HepG2 (cell line): ENCODE measurements around the gene CEP250. TPM values are rescaled to one million over a fixed set of nuclear protein-coding genes. Genes with fewer than 3 reads are reported as not detected.

Source experiments
- AHDC1 ChIP-seq: sonication (generic); formaldehyde crosslinking; IDR thresholded peaks from 2 replicates; pipeline ENCODE4 v1.5.1; 2020; ENCODE audit warnings: mild to moderate bottlenecking, missing genetic modification reagents, borderline replicate concordance
- CBFB ChIP-seq: sonication (generic); formaldehyde crosslinking; IDR thresholded peaks from 2 replicates; pipeline ENCODE4 v1.4.0; 2020; ENCODE audit warnings: missing genetic modification reagents
- MIER3 ChIP-seq: IDR thresholded peaks from 2 replicates; pipeline ENCODE4 v1.6.1; 2016; ENCODE audit warnings: missing compliant biosample characterization, borderline replicate concordance
- PTBP1 ChIP-seq: fragments of 200-400 bp; formaldehyde crosslinking; IDR thresholded peaks from 2 replicates; pipeline ENCODE4 v1.6.1; 2018; ENCODE audit warnings: low read length, low read depth; ENCODE audit not compliant: poor library complexity, severe bottlenecking
- SP4 ChIP-seq: sonication (generic); formaldehyde crosslinking; IDR thresholded peaks from 2 replicates; pipeline ENCODE4 v1.8.1; 2023; ENCODE audit warnings: mild to moderate bottlenecking, missing genetic modification reagents
- TFDP2 ChIP-seq: sonication (generic); formaldehyde crosslinking; IDR thresholded peaks from 2 replicates; pipeline ENCODE4 v1.4.0; 2020; ENCODE audit warnings: missing genetic modification reagents
- TRIM24 ChIP-seq: sonication (generic); formaldehyde crosslinking; IDR thresholded peaks from 2 replicates; pipeline ENCODE4 v1.8.0; 2022; ENCODE audit warnings: mild to moderate bottlenecking, missing genetic modification reagents
- ZFP82 ChIP-seq: sonication (generic); formaldehyde crosslinking; IDR thresholded peaks from 2 replicates; pipeline ENCODE4 v1.5.1; 2020; ENCODE audit warnings: mild to moderate bottlenecking, missing genetic modification reagents, borderline replicate concordance
- ZFY ChIP-seq: sonication (generic); formaldehyde crosslinking; IDR thresholded peaks from 2 replicates; pipeline ENCODE4 v1.4.0; 2020; ENCODE audit warnings: missing genetic modification reagents
- ZNF614 ChIP-seq: IDR thresholded peaks from 2 replicates; pipeline ENCODE4 v1.6.1; 2018; ENCODE audit warnings: missing biosample characterization, missing genetic modification reagents, inconsistent platforms, borderline replicate concordance
- polyA plus RNA-seq, 8 experiments: library from polyadenylated mRNA; depleted of rRNA in 3 of 8; stranded (reverse) in 7 of 8; unstranded in 1 of 8; fragments of >200 nt; fragmentation: Illumina TruSeq in 4 of 8; extraction: Trizol in 4 of 8; gene quantifications; 2 replicates each; pipeline versions ENCODE4 v1.2.1 to v1.2.3, GENCODE V29; 2011 to 2016; ENCODE audit warnings: low read depth in 4 of 8, missing spikeins in 1 of 8, mixed read lengths in 1 of 8; ENCODE audit not compliant: insufficient read depth in 1 of 8
- total RNA-seq, 5 experiments: library from RNA; depleted of rRNA; stranded (reverse); fragments of >200 nt; fragmentation: Illumina TruSeq; extraction: Trizol; gene quantifications; 2 replicates each; pipeline ENCODE4 v1.2.3, GENCODE V29; 2016; ENCODE audit warnings: low read depth in 1 of 5
- TF ChIP-seq, protein P1 (sequence below): sonication (generic); formaldehyde crosslinking; IDR thresholded peaks from 2 replicates; pipeline ENCODE4 v1.5.0; 2020; ENCODE audit warnings: mild to moderate bottlenecking, missing genetic modification reagents, borderline replicate concordance
- TF ChIP-seq, protein P2 (sequence below): sonication (generic); IDR thresholded peaks from 2 replicates; pipeline ENCODE4 v1.6.1; 2016; ENCODE audit warnings: low read depth, borderline replicate concordance

Gene CEP250
- total and polyA plus RNA-seq, 2 of the 13 experiments (the other 11 are each of a cell fraction or from before 2014, with no cell fraction given): 28.8 to 55.3 TPM

GRCh38 chr20:35454881-35455609 lies at the start of gene CEP250 (continued):
- TF ChIP-seq, protein P1, sequence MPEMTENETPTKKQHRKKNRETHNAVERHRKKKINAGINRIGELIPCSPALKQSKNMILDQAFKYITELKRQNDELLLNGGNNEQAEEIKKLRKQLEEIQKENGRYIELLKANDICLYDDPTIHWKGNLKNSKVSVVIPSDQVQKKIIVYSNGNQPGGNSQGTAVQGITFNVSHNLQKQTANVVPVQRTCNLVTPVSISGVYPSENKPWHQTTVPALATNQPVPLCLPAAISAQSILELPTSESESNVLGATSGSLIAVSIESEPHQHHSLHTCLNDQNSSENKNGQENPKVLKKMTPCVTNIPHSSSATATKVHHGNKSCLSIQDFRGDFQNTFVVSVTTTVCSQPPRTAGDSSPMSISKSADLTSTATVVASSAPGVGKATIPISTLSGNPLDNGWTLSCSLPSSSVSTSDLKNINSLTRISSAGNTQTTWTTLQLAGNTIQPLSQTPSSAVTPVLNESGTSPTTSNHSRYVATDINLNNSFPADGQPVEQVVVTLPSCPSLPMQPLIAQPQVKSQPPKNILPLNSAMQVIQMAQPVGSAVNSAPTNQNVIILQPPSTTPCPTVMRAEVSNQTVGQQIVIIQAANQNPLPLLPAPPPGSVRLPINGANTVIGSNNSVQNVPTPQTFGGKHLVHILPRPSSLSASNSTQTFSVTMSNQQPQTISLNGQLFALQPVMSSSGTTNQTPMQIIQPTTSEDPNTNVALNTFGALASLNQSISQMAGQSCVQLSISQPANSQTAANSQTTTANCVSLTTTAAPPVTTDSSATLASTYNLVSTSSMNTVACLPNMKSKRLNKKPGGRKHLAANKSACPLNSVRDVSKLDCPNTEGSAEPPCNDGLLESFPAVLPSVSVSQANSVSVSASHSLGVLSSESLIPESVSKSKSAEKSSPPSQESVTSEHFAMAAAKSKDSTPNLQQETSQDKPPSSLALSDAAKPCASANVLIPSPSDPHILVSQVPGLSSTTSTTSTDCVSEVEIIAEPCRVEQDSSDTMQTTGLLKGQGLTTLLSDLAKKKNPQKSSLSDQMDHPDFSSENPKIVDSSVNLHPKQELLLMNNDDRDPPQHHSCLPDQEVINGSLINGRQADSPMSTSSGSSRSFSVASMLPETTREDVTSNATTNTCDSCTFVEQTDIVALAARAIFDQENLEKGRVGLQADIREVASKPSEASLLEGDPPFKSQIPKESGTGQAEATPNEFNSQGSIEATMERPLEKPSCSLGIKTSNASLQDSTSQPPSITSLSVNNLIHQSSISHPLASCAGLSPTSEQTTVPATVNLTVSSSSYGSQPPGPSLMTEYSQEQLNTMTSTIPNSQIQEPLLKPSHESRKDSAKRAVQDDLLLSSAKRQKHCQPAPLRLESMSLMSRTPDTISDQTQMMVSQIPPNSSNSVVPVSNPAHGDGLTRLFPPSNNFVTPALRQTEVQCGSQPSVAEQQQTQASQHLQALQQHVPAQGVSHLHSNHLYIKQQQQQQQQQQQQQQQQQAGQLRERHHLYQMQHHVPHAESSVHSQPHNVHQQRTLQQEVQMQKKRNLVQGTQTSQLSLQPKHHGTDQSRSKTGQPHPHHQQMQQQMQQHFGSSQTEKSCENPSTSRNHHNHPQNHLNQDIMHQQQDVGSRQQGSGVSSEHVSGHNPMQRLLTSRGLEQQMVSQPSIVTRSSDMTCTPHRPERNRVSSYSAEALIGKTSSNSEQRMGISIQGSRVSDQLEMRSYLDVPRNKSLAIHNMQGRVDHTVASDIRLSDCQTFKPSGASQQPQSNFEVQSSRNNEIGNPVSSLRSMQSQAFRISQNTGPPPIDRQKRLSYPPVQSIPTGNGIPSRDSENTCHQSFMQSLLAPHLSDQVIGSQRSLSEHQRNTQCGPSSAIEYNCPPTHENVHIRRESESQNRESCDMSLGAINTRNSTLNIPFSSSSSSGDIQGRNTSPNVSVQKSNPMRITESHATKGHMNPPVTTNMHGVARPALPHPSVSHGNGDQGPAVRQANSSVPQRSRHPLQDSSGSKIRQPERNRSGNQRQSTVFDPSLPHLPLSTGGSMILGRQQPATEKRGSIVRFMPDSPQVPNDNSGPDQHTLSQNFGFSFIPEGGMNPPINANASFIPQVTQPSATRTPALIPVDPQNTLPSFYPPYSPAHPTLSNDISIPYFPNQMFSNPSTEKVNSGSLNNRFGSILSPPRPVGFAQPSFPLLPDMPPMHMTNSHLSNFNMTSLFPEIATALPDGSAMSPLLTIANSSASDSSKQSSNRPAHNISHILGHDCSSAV (CRISPR knock-in tag): no peak; the same call in 1 of the 2 replicates
- TF ChIP-seq AHDC1 (CRISPR knock-in tag): peak; percentile 84
- TF ChIP-seq MIER3 (CRISPR knock-in tag): peak; percentile 56; the same call in 1 of the 2 replicates
- TF ChIP-seq ZNF614 (CRISPR knock-in tag): no peak; the same call in none of the 2 replicates
- no peak for TF ChIP-seq TRIM24 (CRISPR knock-in tag)
- TF ChIP-seq CBFB (CRISPR knock-in tag): no peak; the same call in none of the 2 replicates
- peak; percentile 95 for TF ChIP-seq SP4 (CRISPR knock-in tag)
- no peak for TF ChIP-seq PTBP1
- TF ChIP-seq, protein P2, sequence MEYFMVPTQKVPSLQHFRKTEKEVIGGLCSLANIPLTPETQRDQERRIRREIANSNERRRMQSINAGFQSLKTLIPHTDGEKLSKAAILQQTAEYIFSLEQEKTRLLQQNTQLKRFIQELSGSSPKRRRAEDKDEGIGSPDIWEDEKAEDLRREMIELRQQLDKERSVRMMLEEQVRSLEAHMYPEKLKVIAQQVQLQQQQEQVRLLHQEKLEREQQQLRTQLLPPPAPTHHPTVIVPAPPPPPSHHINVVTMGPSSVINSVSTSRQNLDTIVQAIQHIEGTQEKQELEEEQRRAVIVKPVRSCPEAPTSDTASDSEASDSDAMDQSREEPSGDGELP: peak; percentile 4; the same call in 1 of the 2 replicates
- TF ChIP-seq ZFP82 (CRISPR knock-in tag): peak; percentile 93
- TF ChIP-seq ZFY (CRISPR knock-in tag): peak; percentile 97
- peak; percentile 95 for TF ChIP-seq TFDP2 (CRISPR knock-in tag)
